K562 (cell line): ENCODE measurements around the gene NXPH4. TPM values are rescaled to one million over a fixed set of nuclear protein-coding genes. Genes with fewer than 3 reads are reported as not detected.

ENCODE experiments used
- GATAD2B ChIP-seq: fragments of 450-650 bp; IDR thresholded peaks from 2 replicates; pipeline ENCODE4 v1.6.1; 2017; ENCODE audit warnings: mild to moderate bottlenecking, borderline replicate concordance
- MCM2 ChIP-seq: fragments of 450-650 bp; IDR thresholded peaks from 2 replicates; pipeline ENCODE4 v1.6.1; 2017; ENCODE audit warnings: low read depth, mild to moderate bottlenecking
- MIER1 ChIP-seq: fragments of 450-650 bp; IDR thresholded peaks from 2 replicates; pipeline ENCODE4 v1.6.1; 2016; ENCODE audit warnings: antibody characterized with exemption, mild to moderate bottlenecking, low read depth
- PCBP2 ChIP-seq: fragments of 200-400 bp; formaldehyde crosslinking; IDR thresholded peaks from 2 replicates; pipeline ENCODE4 v1.6.1; 2018; ENCODE audit warnings: low read length, low read depth, mild to moderate bottlenecking, moderate library complexity; ENCODE audit not compliant: poor library complexity, severe bottlenecking
- PHB ChIP-seq: fragments of 250-450 bp; sonication (Bioruptor Pico); IDR thresholded peaks from 2 replicates; pipeline ENCODE4 v1.5.0; 2021
- RERE ChIP-seq: sonication (generic); formaldehyde crosslinking; IDR thresholded peaks from 2 replicates; pipeline ENCODE4 v1.8.0; 2023; ENCODE audit warnings: missing genetic modification reagents, mild to moderate bottlenecking, borderline replicate concordance
- SIX5 ChIP-seq, 2 experiments: IDR thresholded peaks; 2 replicates each; pipeline ENCODE4 v1.6.1; 2011; ENCODE audit warnings: low read length in 2 of 2, borderline replicate concordance in 1 of 2, low read depth in 1 of 2, mild to moderate bottlenecking in 1 of 2, moderate library complexity in 1 of 2; ENCODE audit not compliant: insufficient read depth in 1 of 2
- SMC3 ChIP-seq: conservative IDR thresholded peaks from 2 replicates; pipeline ENCODE4 v1.6.1; 2011; ENCODE audit warnings: low read depth, low read length, improper control_type of control experiment; ENCODE audit not compliant: insufficient read depth
- SNIP1 ChIP-seq: fragments of 450-650 bp; IDR thresholded peaks from 2 replicates; pipeline ENCODE4 v1.7.1; 2017; ENCODE audit warnings: low read depth, mild to moderate bottlenecking
- SREBF1 ChIP-seq: fragments of 150-350 bp; IDR thresholded peaks from 2 replicates; pipeline ENCODE4 v1.6.1; 2014; ENCODE audit warnings: antibody characterized with exemption, low read depth, low read length, borderline replicate concordance
- TAF15 ChIP-seq: fragments of 200-400 bp; formaldehyde crosslinking; IDR thresholded peaks from 2 replicates; pipeline ENCODE4 v1.6.1; 2017; ENCODE audit warnings: mild to moderate bottlenecking, low read depth, low read length, moderate library complexity
- THRAP3 ChIP-seq: fragments of 450-650 bp; IDR thresholded peaks from 2 replicates; pipeline ENCODE4 v1.6.1; 2016; ENCODE audit warnings: mild to moderate bottlenecking, inconsistent platforms, borderline replicate concordance
- ZC3H11A ChIP-seq: IDR thresholded peaks from 2 replicates; pipeline ENCODE4 v1.6.1; 2012; ENCODE audit warnings: low read depth, low read length, improper control_type of control experiment
- ZEB2 ChIP-seq: fragments of 450-650 bp; IDR thresholded peaks from 2 replicates; pipeline ENCODE4 v1.6.1; 2016
- polyA plus RNA-seq, 8 experiments: library from polyadenylated mRNA; depleted of rRNA in 4 of 8; stranded (reverse) in 5 of 8; unstranded in 3 of 8; fragments of >200 nt; fragmentation: Nextera tagmentation in 2 of 8; fragmentation: Illumina TruSeq in 1 of 8; extraction: Ambion mirVana in 2 of 8; extraction: Trizol in 1 of 8; gene quantifications; 2 replicates each; pipeline versions ENCODE4 v1.2.1 to v1.2.3, GENCODE V29; 2011 to 2014; ENCODE audit warnings: inconsistent platforms in 1 of 8, missing spikeins in 1 of 8
- total RNA-seq, 7 experiments: library from RNA; depleted of rRNA in 6 of 7; stranded (reverse); fragments of >200 nt in 6 of 7; fragmentation: Illumina TruSeq in 2 of 7; extraction: Trizol in 2 of 7; gene quantifications; 2 replicates each; pipeline versions ENCODE4 v1.2.1 to v1.2.3, GENCODE V29; 2011 to 2021; ENCODE audit warnings: low replicate concordance in 1 of 7
- TF ChIP-seq, protein P1 (sequence below): fragments of 450-650 bp; IDR thresholded peaks from 2 replicates; pipeline ENCODE4 v1.6.1; 2016; ENCODE audit warnings: low read depth, mild to moderate bottlenecking, moderate library complexity
- TF ChIP-seq, protein P2 (sequence below): IDR thresholded peaks from 2 replicates; pipeline ENCODE4 v1.6.1; 2011; ENCODE audit not compliant: insufficient read length; ENCODE audit errors: extremely low read depth
- TF ChIP-seq, protein P3 (sequence below): sonication (generic); formaldehyde crosslinking; IDR thresholded peaks from 2 replicates; pipeline ENCODE4 v1.8.0; 2023; ENCODE audit warnings: mild to moderate bottlenecking, missing genetic modification reagents

NXPH4 gene
- total and polyA plus RNA-seq, 9 of the 15 experiments (the other 6 are each of a cell fraction or from before 2014, with no cell fraction given) = 0.49 to 2.7 (median 1.1) TPM; not detected in 4

GRCh38 chr12:57229634-57230380 is 13.2 kb downstream of the NXPH4 start, which contains the start of gene SHMT2 (continued):
- TF ChIP-seq, protein P1, sequence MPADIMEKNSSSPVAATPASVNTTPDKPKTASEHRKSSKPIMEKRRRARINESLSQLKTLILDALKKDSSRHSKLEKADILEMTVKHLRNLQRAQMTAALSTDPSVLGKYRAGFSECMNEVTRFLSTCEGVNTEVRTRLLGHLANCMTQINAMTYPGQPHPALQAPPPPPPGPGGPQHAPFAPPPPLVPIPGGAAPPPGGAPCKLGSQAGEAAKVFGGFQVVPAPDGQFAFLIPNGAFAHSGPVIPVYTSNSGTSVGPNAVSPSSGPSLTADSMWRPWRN = no peak
- TF ChIP-seq SNIP1 = no peak
- TF ChIP-seq RERE (CRISPR knock-in tag) = 0 out of 2 replicates have a peak, but pooled peaks have one; percentile 77
- TF ChIP-seq PHB (CRISPR knock-in tag) = no peak
- TF ChIP-seq, protein P2, sequence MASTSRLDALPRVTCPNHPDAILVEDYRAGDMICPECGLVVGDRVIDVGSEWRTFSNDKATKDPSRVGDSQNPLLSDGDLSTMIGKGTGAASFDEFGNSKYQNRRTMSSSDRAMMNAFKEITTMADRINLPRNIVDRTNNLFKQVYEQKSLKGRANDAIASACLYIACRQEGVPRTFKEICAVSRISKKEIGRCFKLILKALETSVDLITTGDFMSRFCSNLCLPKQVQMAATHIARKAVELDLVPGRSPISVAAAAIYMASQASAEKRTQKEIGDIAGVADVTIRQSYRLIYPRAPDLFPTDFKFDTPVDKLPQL = no peak
- TF ChIP-seq GATAD2B = no peak
- no peak for TF ChIP-seq ZEB2
- TF ChIP-seq SREBF1 = no peak
- no peak for TF ChIP-seq THRAP3
- TF ChIP-seq ZC3H11A = no peak
- TF ChIP-seq TAF15 = no peak
- TF ChIP-seq SMC3 = no peak
- no peak; a peak in 2 of 4 replicates for TF ChIP-seq SIX5 (IDR thresholded peaks at IDR 0.05; ENCODE audit: borderline replicate concordance in 1 of 2, insufficient read depth in 1 of 2, low read depth in 1 of 2, low read length in 2 of 2)
- no peak for TF ChIP-seq MIER1
- no peak for TF ChIP-seq PCBP2
- TF ChIP-seq, protein P3, sequence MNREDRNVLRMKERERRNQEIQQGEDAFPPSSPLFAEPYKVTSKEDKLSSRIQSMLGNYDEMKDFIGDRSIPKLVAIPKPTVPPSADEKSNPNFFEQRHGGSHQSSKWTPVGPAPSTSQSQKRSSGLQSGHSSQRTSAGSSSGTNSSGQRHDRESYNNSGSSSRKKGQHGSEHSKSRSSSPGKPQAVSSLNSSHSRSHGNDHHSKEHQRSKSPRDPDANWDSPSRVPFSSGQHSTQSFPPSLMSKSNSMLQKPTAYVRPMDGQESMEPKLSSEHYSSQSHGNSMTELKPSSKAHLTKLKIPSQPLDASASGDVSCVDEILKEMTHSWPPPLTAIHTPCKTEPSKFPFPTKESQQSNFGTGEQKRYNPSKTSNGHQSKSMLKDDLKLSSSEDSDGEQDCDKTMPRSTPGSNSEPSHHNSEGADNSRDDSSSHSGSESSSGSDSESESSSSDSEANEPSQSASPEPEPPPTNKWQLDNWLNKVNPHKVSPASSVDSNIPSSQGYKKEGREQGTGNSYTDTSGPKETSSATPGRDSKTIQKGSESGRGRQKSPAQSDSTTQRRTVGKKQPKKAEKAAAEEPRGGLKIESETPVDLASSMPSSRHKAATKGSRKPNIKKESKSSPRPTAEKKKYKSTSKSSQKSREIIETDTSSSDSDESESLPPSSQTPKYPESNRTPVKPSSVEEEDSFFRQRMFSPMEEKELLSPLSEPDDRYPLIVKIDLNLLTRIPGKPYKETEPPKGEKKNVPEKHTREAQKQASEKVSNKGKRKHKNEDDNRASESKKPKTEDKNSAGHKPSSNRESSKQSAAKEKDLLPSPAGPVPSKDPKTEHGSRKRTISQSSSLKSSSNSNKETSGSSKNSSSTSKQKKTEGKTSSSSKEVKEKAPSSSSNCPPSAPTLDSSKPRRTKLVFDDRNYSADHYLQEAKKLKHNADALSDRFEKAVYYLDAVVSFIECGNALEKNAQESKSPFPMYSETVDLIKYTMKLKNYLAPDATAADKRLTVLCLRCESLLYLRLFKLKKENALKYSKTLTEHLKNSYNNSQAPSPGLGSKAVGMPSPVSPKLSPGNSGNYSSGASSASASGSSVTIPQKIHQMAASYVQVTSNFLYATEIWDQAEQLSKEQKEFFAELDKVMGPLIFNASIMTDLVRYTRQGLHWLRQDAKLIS (CRISPR knock-in tag) = no peak; the same call in 1 of the 2 replicates
- no peak for TF ChIP-seq MCM2
